Stimulated activated CD4-positive, alpha-beta T cell treated with anti-CD3 and anti-CD28 coated beads, Interleukin-1b, Interleukin-23, amount 100 ng/mL, for 1 hour (primary cell): ENCODE data around the gene MEGF9.

Experiments used
- DNase-seq, 2 donors: peaks; one replicate each; pipeline ENCODE4 v3.0.0-alpha.2; 2020; ENCODE audit warnings: low read depth in 2 of 2

The MEGF9 gene

DNA sequence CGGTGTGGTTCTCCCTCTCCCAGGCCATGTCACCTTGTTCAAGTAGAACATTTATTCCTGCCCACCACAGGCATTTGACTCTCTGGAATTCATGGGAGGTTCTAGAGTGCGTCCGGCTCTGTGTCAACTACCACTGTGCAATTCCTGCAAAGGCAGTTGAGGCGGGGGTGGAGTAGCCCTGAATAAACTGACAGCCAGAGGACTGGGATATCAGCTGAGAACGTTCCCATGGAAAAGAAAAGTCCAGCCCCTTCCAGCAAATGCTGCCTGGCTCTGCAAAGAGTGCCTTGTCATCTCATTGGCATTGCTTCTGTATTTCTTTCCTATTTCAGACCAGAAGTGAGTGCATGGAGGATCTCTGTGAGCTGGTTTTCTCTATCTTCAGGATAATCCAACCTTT is 18.9 kb upstream of the MEGF9 start:
- DNase-seq: no peak

DNA sequence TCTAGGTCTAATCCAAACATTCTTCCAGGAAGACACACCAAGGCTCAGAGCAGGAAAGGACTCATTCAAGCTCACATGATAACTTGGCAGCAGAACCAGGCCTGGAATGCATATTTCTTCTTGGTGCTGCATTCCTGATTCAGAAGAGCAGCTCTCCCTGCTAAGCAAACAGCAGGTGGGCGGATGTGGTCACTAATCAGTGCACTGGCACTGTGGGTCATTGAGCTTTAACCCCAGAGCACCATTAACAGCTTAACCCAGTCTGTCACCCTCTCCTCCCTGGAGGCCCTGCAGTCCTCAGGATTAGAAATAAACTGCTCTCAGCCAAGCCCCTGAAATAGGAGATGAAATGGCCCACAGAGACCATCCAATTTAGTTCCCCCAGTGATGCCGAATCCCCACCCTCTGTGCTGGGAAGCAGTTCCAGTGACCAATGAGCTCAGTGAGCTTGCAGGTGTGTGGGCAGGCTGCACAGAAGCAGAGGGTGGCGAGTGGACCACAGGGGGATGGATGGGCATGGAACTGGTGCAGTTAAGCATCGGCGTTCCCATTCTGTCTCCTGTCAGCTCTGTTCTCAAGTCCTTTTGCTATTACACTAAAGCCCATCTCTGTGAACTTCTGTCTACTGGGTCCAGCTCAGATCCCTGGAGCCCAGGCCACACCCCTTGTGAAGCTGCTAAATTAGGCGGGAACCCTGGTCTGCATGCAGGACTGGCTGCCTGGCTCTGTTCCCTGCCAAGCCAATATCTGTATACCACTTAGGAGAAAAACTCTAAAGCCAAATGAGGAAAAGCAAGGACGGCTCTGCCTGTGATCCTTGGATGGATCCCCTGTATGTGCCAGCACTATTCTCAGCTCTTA is 16.6 kb upstream of the MEGF9 start:
- DNase-seq: no peak

DNA sequence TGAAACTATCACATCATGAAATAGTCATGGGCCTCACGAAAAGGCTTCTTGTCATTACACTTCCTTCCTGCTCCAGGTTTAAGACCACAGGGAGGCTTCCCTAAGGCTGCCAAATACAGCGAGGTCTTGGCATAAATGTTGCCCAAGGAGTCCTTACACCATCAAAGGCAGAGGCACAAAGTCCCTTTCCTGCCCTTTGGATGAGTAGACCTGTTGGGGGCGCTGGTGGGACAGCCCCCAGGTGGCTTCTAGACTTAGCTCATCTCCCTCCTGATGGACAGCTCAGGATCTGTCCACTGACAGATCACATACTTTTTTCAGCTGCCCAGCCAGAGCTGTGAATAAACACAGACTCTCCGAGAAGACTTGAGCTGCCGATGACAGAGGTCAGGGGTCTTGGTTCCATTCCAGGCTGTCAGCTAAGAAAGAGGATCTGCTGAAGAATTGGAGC is 15.5 kb upstream of the MEGF9 start:
- DNase-seq: no peak

DNA sequence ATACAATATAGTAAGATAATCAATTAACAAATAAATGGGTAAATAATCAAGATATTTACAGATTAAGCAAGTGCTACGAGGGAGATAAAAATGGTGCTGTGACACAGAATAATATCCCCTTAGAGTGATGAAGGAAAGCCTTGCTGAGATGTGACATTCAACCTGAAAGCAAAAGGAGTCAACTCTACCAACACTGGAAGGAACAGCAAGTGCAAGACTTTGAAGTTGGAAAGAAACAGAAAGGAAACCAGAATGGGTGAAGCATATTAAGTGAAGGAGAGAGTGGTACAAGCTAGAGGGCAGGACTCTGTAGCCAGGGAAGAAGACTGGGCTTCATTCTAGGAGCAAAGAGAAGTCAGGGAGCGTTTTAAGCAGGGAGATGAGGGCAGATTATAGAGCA is 12.2 kb upstream of the MEGF9 start:
- no peak for DNase-seq

DNA sequence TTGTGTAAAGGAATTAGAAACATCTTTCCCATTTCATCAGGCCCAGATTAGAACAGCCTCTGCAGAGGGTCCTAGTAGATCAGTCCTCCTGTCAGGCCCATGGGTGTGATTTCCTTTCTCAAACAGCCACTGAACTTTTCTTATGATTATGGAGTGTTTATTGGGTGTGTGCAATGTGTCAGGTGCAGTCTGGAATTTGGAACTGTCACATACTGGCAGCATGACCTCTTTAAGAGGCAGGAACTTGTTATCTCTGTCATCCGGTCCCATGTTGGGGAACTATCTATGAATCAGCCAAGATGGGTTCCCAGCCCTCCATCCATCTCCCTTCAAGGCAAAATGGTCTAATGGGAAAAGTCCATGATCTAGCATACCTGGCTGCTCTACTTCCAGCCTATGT is 11.6 kb upstream of the MEGF9 start:
- no peak for DNase-seq

DNA sequence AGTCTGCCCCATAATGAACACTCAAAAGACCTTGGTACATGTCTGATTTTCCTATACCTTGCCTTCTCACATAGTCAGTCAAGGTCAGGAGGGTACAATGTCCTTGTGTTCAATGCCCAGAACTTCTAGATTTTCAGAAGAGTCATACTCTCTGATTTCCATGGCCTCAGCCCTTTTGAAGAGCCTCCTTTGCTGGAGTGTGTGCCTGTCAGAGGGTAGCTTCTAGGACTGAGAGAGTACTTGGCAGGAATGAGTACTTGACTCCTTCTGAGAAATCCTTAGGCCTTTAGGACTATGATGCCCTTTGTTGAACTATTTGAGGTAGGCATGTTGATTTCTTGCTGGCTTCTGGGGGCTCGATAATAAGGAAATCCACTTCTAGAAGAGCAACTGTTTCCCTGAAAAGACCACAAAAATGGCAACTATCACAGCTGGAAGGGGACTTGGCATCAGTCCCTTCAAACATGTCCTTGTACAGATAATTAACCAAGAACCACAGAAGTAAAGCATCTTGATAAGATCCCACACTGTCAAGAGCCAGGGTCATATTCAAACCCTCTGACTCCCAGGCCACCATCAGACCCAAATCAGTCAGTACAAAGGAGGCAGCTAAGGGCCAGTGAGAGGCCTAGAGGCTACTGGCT is 10.6 kb upstream of the MEGF9 start:
- DNase-seq: no peak

DNA sequence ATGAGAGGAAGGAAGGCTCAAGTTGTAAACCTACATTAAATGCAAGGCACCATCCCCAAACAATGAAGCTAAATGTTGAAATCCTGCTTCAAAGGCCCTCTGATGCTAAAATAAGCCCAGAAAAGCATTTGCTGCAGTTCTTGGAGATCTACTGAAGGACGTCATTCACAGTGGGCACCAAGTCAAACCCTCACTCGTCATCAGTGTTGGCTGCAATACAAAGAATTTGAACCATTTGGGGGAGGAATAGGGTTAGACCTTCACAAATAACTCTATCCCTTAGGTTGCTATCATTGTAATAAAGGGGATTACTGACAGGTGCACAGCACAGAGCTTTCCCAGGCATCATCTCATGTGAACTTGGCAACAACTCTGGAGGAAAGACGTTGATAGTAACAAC is 9.3 kb upstream of the MEGF9 start:
- no peak for DNase-seq

DNA sequence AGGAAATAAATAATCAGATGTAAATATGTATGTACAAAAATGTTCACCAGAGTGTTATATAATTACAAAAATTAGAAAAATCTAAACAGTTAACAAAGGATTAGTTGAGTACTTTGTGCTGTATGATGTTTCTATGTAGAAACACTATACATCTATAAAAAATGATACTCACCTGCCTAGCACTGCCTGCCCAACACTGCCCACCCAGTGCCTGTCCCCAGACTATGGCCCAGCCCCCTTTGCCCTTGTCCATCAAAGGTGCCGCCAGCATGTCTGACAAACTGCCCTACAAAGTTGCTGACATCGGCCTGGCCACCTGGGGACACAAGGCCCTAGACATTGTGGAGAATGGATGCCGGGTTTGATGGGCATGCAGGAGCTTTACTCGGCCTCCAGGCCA is 6.1 kb upstream of the MEGF9 start:
- no peak for DNase-seq

DNA sequence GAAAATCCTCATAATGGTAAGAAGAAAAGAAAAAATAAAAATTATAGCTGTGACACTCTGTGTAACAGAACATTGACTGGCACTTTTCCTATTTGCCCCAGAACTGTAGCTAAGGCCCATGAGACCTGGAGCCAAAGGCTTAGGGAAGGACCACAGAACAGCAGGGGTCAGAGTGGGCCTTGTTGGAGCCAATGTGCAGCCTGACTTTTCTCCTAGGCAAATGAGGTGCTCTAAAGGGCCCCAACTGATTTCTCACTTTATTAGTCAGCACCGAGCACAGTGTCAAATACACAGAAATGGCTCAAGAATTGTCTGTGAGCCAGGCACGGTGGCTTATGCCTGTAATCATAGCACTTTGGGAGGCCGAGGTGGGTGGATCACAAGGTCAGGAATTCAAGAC is 4.0 kb upstream of the MEGF9 start:
- DNase-seq: no peak

DNA sequence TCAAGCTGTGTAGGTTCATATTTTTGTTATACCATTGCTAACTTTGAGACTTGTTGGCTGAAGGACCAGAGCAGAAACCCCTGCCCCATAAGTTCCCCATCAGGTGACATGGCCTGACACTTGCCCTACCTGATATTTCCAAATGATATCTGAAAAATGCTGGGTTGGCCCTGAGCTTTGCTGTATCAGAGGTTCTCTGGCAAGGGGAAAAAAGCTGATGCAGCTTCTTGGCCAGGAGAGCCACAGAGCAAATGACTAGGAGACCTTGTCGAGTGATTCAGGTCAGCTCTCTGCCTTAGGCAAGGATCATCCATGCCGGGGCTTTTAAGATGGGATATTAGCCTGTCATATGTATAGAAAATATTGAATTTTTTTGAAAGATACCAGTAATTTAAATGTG is 2.9 kb upstream of the MEGF9 start:
- DNase-seq: no peak

DNA sequence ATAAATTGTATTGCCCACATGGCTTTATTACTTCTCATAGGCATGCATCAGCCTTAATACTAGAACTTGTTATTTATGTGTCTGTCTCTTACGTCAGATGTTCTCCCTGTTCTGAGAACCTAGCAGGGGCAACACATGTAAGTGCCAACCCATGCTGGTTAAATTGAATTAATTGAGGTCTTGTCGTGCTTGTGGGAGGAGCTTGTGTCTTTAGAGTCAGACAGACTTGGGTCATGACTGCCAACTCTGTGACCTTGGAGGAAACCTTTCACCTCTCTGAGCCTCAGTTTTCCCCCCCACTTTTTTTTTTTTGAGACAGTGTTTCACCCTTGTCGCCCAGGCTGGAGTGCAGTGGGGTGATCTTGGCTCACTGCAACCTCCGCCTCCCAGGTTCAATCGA is 2.2 kb upstream of the MEGF9 start:
- no peak for DNase-seq

DNA sequence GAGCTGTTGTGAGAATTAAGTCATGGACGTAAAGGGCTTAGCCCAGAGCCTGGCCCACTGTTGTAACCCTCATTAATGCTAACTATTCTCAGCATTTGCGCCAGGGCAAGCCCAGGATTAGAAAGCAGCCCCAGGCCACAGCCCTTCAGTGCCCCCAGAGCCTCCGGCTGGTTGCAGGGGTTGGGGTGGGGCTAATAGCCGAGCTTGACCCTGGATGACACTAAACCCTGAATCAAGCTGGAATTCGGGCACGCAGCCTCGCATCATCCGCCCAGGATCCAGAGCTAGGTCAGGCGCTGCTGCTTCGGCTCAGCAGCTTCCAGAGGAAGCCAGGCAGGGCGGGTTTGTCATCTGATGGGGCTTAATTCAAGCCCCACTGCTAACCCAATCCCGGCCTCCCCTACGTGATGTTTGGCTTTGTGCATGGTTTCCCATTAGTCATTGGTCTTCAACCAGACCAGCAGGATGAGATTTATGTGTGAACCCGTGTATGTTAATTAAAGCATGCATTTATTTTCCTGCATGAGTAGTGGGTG is 1.2 kb upstream of the MEGF9 start:
- DNase-seq: no peak

DNA sequence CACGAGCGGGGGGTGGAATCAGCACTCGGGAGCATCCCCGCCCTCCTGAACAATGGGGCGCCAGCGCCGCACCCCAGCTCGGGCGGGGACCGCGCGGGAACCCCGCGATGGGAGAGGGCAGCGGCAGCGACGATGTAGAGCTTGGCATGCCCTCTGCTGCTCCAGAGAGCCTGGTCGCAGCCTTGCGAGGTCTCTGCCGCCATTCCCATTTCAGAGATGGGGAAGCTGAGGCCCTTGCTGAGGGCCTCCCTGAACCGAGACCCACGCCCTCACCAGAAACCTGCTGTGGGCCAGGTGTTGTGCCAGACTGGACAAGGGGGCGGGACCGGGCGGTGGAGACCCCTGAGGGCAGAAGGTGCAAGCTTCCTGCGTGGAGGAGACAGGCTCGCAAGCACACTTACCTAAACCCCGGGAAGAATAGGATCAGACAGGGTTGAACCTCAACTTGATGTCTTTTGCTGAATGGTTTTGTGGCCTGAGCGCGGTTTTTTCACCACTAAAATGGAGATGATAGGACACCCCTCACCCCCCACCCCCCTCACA is 647 bp upstream of the MEGF9 start:
- DNase-seq: no peak

DNA sequence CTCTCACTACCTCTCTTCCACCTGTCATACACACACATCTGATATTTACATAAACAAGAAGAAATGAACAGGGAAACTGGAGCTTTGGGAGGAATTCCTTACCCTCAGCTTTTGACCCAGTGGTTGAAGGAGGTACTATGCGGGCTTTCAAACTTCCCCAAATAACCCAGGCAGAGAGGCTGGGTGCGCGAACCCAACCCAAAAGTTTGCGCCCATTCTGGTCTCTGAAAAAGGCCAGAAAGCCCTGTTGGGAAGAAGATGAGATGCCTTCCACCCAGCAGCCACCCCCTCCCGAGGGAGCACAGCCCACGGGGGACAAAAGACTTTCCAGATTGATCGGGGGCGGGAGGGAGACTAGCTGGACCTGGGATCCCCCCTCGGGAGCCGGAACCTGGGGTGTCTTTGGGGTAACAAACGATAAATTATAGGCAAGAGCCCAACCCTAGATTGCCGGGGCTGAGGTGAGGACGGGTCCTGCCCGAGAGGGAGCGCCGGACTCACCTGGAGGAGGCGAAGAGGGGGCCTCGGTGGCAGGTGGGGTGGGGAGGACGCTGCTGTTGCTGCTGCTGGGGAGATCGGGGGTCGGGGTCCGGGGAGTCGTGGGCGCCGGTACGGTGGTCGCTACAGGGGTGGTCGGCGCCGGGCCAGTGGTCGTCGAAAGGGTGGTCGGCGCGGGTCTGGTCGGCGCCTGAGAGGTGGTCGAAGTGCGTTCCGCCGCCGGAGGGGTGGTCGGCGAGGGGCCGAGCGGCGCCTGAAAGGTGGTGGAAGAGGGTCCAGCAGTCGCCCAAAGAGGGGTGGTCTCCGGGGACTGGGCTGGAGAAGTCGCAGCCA is 798 bp downstream of the MEGF9 start:
- DNase-seq: no peak

DNA sequence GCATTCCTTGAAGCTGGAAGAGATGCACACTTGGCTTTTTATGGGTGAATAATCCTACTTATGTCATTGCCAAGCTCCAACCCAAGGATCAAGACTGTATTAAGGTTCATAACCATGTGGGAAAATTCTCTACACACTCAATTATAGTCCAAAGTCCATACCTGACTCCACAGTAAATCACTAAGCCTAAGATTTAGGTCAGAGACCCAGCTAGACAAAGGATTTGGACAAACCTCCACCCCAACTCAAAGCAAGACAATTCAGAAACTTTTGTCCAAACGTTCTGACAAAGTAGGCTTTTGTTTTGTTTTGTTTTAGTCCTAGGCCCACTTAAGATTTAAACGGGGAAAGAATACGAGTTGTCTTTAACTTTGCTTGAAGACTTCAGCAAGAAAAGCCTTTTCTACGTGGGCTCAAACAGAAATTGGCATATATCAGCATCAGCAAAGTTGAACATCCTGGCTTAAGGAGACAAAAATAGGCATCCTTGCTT is 1.7 kb downstream of the MEGF9 start:
- DNase-seq: no peak

DNA sequence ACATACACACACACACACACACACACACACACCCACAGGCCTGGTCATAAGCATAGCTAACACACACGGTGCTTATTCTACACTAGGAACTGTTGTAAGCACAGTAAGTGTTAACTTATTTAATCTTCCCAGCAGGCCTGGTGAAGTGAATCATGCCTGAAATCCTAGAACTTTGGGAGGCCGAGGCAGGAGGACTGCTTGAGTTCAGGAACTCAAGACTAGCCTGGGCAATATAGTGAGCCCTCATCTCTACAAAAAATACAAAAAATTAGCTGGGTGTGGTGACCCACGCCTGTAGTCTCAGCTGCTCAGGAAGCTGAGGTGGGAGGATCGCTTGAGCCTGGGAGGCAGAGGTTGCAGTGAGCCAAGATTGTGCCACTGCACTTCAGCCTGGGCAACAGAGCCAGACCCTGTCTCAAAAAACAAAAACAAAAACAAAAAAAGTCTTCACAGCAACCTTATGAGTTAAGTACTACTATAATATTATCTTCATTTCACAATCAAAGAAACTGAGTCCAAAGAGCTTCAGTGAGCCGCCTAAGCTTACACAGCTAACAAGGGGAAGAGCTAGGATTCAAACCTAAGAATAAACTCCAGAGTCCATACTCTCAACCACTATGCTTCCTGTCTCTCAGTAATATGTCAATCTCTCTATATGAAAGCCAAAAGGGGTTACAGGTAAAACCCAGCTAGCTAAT is 2.3 kb downstream of the MEGF9 start:
- DNase-seq: no peak

DNA sequence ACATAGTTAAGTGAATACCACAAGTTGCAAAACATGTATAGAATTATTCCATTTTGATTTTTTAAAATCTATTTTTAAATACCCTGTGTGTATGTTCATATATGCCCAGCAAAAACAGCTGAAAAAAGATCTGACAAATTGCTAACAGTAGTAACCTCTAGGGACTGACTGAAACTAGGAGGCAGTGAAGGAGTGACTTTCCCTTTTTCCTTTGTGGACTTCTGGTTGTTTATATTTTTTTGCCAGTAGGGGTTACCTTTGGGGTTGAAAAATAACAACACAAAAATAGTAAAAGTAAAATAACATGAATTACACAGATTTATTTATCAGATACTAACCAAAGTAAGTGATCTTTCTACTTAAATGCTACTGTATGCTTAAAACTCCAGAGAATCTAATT is 2.9 kb downstream of the MEGF9 start:
- no peak for DNase-seq

DNA sequence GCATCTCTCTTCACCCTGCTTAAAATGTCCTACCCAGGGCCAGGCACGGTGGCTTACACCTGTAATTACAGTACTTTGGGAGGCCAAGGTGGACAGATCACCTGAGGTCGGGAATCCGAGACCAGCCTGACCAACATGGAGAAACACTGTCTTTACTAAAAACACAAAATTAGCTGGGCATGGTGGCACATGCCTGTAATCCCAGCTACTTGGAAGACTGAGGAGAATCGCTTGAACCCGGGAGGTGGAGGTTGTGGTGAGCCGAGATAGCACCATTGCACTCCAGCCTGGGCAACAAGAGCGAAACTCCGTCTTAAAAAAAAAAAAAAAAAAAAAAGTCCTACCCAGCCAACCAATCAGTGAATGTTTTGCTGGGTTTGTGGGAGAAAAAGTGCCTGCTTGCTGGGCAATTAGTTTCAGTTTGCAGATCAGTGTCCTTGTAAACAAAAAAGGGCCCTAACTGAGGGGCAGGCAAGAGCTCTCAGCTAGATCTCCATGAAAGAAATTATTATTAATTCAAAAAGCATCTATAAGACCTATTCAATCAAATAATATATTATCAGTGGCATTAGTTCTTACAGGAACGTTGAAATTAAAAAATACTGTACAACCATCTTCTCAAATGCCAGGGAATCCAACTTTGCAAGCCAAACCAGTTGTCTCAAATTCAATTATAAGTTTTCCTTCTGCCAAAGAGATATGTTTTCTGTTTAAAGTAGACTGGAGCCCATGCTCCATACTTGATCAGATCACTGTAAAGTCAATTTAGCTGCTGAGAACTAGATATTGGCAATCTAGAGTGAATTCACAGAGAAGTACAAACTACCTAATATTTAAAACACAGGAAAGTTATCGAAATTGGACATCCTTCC is 3.9 kb downstream of the MEGF9 start:
- DNase-seq: no peak

DNA sequence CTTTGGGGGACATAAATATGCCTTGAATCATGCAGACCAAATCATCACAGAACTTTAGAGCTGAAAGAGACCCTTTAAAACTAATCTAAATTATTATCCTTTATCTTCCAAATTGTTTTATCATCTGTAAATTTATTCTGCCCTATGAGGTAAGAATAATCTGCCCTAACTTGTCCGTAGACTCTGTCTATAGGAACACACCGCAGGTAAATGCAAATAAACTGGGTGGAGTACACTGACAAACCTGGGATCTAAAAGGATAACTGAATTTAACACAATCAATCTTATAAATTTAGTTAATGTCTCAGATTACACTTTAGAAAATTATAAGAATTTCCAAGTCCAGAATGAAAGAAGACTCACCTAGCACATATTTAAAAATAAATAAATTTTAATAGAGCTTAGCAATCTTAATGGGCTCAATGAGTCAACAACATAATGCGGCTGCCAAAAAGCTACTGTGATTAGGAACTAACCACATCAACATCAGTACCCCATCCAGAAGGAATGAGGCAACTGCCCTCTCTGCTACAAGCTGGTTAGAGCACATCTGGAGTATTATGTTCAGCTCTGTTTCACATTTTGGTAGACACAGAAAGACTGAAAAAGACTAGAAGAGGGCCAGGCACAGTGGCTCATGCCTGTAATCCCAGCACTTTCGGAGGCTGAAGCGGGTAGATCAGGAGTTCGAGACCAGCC is 5.6 kb downstream of the MEGF9 start:
- no peak for DNase-seq

DNA sequence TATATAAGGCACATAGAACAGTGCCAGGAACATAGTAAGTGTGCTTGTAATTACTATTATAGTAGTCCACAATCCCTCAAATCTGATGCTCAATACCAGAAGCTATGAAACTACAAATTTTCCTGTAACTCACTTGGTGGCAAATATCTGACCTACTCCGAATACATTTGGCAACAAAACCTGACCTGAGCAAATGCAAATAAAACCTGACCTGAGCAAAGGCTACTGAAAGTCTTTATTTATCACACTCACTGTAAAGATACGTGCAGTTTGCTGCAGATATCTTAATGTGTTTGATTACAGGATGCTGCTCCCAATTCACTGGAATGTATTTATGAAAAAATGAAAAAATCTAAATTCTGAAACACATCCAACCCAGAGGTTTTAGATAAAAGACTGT is 7.1 kb downstream of the MEGF9 start:
- DNase-seq: no peak
